GM23338 (cell line): ENCODE results near the gene DDR2.

Source experiments
- CTCF ChIP-seq, 2 experiments: fragments of 200-600 bp in 1 of 2; sonication (generic) in 1 of 2; conservative IDR thresholded peaks; 2 replicates each; pipeline versions ENCODE4 v1.5.1 to v1.6.1; 2016 to 2017; ENCODE audit warnings: antibody characterized with exemption in 2 of 2, low read depth in 2 of 2, mild to moderate bottlenecking in 2 of 2, moderate library complexity in 1 of 2
- EZH2 ChIP-seq: fragments of 200-600 bp; sonication (generic); IDR thresholded peaks from one replicate; pipeline ENCODE4 v1.8.0; 2017; ENCODE audit warnings: antibody characterized with exemption, mild to moderate bottlenecking, low read depth; ENCODE audit not compliant: unreplicated experiment
- EZH2phosphoT487 ChIP-seq: fragments of 200-600 bp; sonication (generic); IDR thresholded peaks from one replicate; pipeline ENCODE4 v1.8.1; 2018; ENCODE audit warnings: antibody characterized with exemption; ENCODE audit not compliant: unreplicated experiment
- JUNB ChIP-seq: IDR thresholded peaks from one replicate; pipeline ENCODE4 v1.6.1; 2016; ENCODE audit warnings: antibody characterized with exemption; ENCODE audit not compliant: unreplicated experiment
- POLR2AphosphoS5 ChIP-seq: IDR thresholded peaks from 2 replicates; pipeline ENCODE4 v1.6.1; 2016; ENCODE audit warnings: antibody characterized with exemption, low read depth
- REST ChIP-seq: IDR thresholded peaks from one replicate; pipeline ENCODE4 v1.6.1; 2018; ENCODE audit warnings: antibody characterized with exemption; ENCODE audit not compliant: unreplicated experiment

- no peak for TF ChIP-seq CTCF (conservative IDR thresholded peaks at IDR 0.05; ENCODE audit: low read depth in 2 of 2)
- no peak for TF ChIP-seq EZH2phosphoT487
- no peak for TF ChIP-seq POLR2AphosphoS5
- no peak for TF ChIP-seq EZH2
- no peak for TF ChIP-seq JUNB
- TF ChIP-seq REST, result no peak
Observed at GRCh38 chr1:162695687-162696086, 63.4 kb downstream of the DDR2 start.
